Inferior parietal cortex (tissue), 1 donor: ENCODE data around the gene TNFRSF17.
"Not testable (repeated sequence)": the region's sequence is repeated elsewhere in the genome, so short reads cannot be mapped to it uniquely, and the experiment has no call there.

Experiments
- DNase-seq: peaks from one replicate; pipeline ENCODE4 v3.0.0-alpha.2; 2016; ENCODE audit errors: extremely low spot score

The TNFRSF17 gene

DNA sequence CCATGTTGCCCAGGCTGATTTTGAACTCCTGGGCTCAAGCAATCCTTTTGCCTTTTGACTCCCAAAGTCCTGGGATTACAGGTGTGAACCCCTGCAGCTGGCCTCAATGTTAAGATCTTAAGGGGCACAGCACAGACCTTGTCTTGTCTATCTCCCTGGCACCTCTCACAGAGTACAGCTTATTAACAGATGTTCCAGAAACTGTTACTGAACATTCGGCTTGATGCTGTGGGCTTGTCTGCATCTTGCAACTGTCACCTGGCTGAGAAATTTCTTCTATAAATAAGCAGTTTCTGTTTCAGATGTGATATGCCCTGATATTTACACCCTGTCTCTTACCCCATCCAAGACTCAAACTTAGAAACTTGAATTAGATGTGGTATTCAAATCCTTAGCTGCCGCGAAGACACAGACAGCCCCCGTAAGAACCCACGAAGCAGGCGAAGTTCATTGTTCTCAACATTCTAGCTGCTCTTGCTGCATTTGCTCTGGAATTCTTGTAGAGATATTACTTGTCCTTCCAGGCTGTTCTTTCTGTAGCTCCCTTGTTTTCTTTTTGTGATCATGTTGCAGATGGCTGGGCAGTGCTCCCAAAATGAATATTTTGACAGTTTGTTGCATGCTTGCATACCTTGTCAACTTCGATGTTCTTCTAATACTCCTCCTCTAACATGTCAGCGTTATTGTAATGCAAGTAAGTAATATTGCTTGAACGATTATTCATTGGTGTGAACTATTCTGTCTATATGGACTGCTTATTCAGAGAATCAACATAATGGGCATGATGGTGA is at the start of gene TNFRSF17:
TSS of gene TNFRSF17 (plus strand) at position 450 of the 791 bp plus-strand sequence. CDS start at position 565, 115 bp downstream.
- DNase-seq, result no peak

- peak; percentile 96 for DNase-seq
Observed at GRCh38 chr16:11915644-11916523, 49.1 kb upstream of the TNFRSF17 start, which contains the start of gene GSPT1. Gene GSPT1 (minus strand): TSS chr16:11915956. CDS start chr16:11915720, 236 bp downstream.

DNA sequence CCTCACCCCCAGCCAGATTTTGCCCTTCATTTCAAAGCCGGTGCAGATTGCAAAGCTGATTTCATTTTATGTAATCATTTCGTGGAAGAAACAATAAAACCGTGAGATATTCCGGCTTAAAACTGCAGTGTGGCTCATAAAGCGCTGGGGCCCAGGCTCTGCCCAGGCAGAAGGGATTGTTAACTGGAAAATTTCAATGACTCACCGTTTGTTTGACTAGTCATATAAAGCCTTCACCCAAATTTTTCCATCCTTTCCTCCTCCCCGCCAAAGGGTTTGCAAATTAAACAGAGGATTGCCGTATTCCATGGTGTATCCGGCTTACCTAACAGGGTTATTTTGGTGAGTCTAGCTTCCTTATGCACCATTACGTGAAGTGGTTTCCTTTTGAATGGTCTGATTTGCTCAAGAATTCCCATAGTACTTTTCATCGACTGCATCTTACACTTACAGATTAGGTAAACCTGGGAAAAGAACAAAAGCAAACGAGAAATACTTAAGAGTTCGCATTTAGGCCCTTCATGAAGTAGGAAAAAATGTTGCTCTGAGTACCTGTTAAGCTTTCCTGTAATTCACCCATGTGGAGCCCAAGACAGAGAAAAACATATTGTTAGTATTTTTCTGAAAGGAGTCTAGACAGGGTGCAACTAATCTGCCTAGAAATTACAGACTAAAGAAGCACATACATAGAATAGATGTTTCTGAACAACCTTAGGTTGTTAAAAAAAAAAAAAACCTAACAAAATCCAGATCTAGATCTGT is 48.3 kb upstream of the TNFRSF17 start:
- DNase-seq, result peak; percentile 67

- not testable (repeated sequence) for DNase-seq
Observed at GRCh38 chr16:11924046-11924445, 41.0 kb upstream of the TNFRSF17 start.

DNA sequence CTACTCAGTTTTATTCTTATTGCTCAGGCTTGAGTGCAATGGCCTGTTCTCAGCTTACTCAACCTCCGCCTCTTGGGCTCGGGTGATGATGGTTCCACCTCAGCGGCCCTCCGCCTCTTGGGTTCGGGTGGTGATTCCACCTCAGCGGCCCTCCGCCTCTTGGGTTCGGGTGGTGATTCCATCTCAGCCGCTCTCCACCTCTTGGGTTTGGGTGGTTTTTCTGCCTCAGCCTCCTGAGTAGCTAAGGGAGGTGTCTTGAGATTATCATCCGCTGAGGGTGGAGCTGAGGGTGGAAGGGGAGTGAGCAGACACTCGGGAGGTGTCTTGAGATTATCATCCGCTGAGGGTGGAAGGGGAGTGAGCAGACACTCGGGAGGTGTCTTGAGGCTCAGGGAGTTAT is 37.7 kb upstream of the TNFRSF17 start:
- DNase-seq, result not testable (repeated sequence)

GRCh38 chr16:11941945-11942344 is 23.1 kb upstream of the TNFRSF17 start, which contains the start of gene NPIPB2:
Gene NPIPB2 (minus strand): TSS chr16:11942045. CDS start chr16:11942045, 0 bp downstream.
- DNase-seq, result not testable (repeated sequence)

- DNase-seq, result no peak
Observed at GRCh38 chr16:11946433-11946832, 18.6 kb upstream of the TNFRSF17 start.

DNA sequence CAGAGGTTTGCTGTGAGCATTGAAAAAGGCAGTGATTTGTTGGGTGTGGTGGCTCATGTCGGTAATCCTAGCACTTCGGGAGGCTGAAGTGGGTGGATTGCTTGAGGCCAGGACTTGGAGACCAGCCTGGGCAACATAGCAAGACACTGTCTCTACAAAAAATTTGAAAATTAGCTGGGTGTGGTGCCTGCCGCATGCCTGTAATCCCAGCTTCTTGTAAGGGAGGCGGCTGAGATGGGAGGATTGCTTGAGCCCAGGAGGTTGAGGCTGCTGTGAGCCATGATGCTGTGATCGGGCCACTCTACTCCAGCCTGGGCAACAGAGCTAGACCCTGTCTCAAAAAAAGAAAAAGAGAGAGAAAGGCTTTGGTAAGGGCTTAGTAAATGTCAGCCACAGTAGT is 16.2 kb upstream of the TNFRSF17 start:
- DNase-seq, result no peak

GRCh38 chr16:11949527-11949926 is 15.5 kb upstream of the TNFRSF17 start:
- peak; percentile 71 for DNase-seq

GRCh38 chr16:11950388-11950787 is 14.6 kb upstream of the TNFRSF17 start:
- DNase-seq, result no peak

GRCh38 chr16:11953576-11953975 is 11.4 kb upstream of the TNFRSF17 start:
- DNase-seq, result not testable (repeated sequence)

DNA sequence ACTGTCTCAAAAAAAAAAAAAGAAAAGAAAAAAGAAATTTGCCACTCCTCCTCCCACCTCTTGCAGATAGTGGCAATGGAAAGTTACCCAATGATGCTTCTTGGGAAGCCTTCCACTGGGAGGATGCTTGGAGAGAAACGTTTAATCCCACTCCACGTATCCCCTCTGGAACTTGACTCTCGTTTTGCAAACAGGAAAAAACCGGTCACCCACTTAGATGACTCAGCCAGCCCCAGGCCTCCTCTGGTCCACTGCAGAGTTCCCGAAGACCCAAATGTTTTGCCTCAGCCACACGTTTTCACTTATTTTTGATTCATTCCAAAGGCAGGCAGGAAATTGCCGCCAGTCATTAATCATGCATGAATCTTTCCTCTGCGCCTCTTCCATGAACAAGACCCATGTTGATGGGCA is 9.3 kb upstream of the TNFRSF17 start:
- no peak for DNase-seq

GRCh38 chr16:11956558-11956957 is 8.5 kb upstream of the TNFRSF17 start:
- no peak for DNase-seq

DNA sequence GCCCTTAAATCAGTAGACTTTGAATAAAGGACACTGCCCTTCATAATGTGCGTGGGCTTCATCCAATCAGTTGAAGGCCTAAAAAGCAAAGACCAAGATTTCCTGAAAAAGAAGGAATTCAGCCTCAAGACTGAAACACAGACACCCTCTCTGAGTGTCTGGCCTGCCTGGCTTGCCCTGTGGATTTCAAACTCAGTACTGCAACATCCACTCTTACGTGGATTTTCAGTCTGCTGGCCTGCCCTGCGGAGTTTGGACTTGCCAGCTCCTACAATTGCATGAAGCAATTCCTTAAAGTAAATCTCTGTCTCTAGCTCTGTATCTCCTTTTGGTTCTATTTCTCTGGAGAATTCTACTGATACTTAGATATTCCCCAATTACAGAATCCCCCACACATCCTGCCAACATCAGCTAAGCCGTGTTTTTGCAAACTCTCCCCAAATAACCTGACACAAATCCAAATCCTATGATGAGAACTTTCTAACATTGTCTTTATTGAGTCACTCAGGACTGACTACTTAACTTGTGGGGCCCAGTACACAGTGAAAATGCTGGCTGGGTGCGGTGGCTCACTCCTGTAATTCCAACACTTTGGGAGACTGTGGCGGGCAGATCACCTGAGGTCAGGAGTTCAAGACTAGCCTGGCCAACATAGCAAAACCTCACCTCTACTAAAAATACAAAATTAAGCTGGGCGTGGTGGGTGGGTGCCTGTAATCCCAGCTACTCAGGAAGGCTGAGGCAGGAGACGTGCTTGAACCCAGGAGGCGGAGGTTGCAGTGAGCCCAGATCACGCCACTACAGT is 7.2 kb upstream of the TNFRSF17 start:
- DNase-seq, result no peak

- DNase-seq, result not testable (repeated sequence)
Observed at GRCh38 chr16:11962457-11962856, 2.6 kb upstream of the TNFRSF17 start.

GRCh38 chr16:11962978-11963377 is 2.0 kb upstream of the TNFRSF17 start:
- not testable (repeated sequence) for DNase-seq

- DNase-seq, result no peak
Observed at GRCh38 chr16:11963706-11964105, 1.3 kb upstream of the TNFRSF17 start.

GRCh38 chr16:11966173-11966572 is 1.2 kb downstream of the TNFRSF17 start:
- DNase-seq, result no peak

GRCh38 chr16:11967195-11967911 is 2.3 kb downstream of the TNFRSF17 start:
- DNase-seq, result no peak

DNA sequence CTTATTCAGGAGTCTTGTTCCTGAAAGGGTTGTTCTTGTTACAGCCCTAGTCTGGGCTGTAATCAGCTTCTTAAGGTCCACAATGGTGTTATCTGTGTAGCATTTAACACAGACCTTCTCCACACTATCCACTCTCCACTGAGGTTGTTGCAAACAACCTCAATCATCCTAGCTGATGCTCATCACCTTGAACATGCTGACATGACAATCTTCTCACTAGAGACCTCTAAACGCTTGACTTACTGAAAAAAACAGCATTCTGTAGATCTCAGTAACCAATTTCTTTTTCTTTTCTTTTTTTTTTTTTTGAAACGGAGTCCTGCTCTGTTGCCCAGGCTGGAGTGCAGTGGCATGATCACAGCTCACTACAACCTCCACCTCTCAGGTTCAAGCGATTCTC is 3.6 kb downstream of the TNFRSF17 start:
- DNase-seq, result no peak
